Activated CD4-positive, alpha-beta T cell treated with anti-CD3 and anti-CD28 coated beads, Interleukin-2, amount 10 ng/mL, durations not matched to agents 24 days and 14 days (primary cell): ENCODE data around the gene KCNQ1OT1. TPM values are rescaled to one million over a fixed set of nuclear protein-coding genes. Genes with fewer than 3 reads are reported as not detected.

Experiments
- DNase-seq: peaks from one replicate; pipeline ENCODE4 v3.0.0; 2022
- H3K27ac Mint-ChIP-seq: one replicate; pipeline ENCODE4 v1.8.0; 2022; ENCODE audit warnings: mild to moderate bottlenecking, mixed read lengths
- H3K27me3 Mint-ChIP-seq: one replicate; pipeline ENCODE4 v1.8.0; 2022; ENCODE audit warnings: mixed read lengths
- H3K36me3 Mint-ChIP-seq: one replicate; pipeline ENCODE4 v1.8.0; 2022; ENCODE audit warnings: low read depth, mild to moderate bottlenecking, mixed read lengths
- H3K4me1 Mint-ChIP-seq: one replicate; pipeline ENCODE4 v1.8.0; 2021; ENCODE audit warnings: mixed read lengths
- H3K4me3 Mint-ChIP-seq: one replicate; pipeline ENCODE4 v1.8.0; 2022; ENCODE audit warnings: mild to moderate bottlenecking, moderate library complexity, mixed read lengths
- H3K9me3 Mint-ChIP-seq: one replicate; pipeline ENCODE4 v1.8.0; 2021; ENCODE audit warnings: mixed read lengths
- intact Hi-C: fragments of 100-400 bp; cut with micrococcal nuclease; formaldehyde crosslinking; loops from one replicate; pipeline ENCODE4 v1.15.1; 2023
- total RNA-seq: library from RNA; stranded (reverse); gene quantifications from 2 replicates; pipeline ENCODE4 v1.2.3, GENCODE V29; 2022

The KCNQ1OT1 gene
- total RNA-seq, 1 donor from 2014 or later = 0.61 TPM

- Mint-ChIP-seq H3K36me3 (no peaks in the 10 kb centered on the region), H3K27ac (no peak overlapping the region), H3K27me3 (no peaks in the 10 kb centered on the region), H3K4me1 (no peaks in the 10 kb centered on the region), H3K9me3 (no peaks in the 10 kb centered on the region), H3K4me3 (no peak overlapping the region)
- no peak for DNase-seq
- intact Hi-C loops = no loop called here
Observed at GRCh38 chr11:2719831-2720590, 20.2 kb upstream of the KCNQ1OT1 start.

- no peaks in the 10 kb centered on the region for H3K36me3 Mint-ChIP-seq
- H3K27ac Mint-ChIP-seq = no peak overlapping the region
Observed at GRCh38 chr11:2718817-2719438, 19.1 kb upstream of the KCNQ1OT1 start.

DNA sequence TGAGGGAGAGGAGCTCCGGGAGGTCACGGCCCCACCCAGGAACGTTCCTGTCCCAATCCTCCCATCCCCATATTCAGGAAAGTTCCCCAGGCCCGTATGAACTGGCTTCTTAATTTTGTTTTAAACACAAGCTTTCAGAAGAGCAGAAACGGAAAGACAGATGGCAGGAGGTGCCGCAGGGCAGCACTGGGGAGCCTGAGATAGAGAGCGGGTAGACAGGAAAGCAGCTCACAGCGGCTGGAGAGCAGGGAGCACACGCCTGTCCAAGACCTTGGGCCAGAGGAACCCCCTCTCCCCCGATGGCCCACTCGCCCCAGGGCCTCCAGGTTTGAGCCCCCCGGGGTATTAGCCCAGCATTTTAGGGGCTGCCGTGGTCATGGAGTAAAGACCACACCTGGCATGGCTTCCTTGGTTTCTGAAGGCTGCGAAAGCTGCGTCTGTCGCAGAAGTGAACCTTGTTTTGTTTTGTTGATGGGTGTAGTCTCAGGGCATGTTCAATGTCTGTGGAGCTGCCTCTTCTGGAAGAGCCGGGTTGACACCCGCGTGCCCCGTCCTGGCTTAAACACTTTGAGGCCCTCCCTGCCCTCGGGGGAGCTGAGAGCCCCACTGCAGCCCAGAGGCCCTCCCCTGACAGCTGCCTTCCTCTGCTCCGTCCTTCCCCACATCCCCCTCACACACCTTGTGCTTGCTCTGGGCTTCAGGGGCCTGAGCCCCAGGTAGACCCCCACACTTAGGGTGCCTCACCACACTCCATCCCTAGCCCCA is 17.9 kb upstream of the KCNQ1OT1 start:
- H3K4me3 Mint-ChIP-seq = no peak overlapping the region
- DNase-seq = no peak
- intact Hi-C loops = no loop called here
- H3K36me3 Mint-ChIP-seq = no peaks in the 10 kb centered on the region
- no peaks in the 10 kb centered on the region for H3K9me3 Mint-ChIP-seq
- no peak overlapping the region for H3K27ac Mint-ChIP-seq
- no peaks in the 10 kb centered on the region for H3K4me1 Mint-ChIP-seq
- no peaks in the 10 kb centered on the region for H3K27me3 Mint-ChIP-seq

More at GRCh38 chr11:2718817-2719438, 19.1 kb upstream of the KCNQ1OT1 start:
- Mint-ChIP-seq H3K4me1 (no peaks in the 10 kb centered on the region), H3K4me3 (no peak overlapping the region), H3K27me3 (no peaks in the 10 kb centered on the region), H3K9me3 (no peaks in the 10 kb centered on the region)
- intact Hi-C loops = no loop called here
- no peak for DNase-seq

GRCh38 chr11:2716376-2717095 is 16.7 kb upstream of the KCNQ1OT1 start:
- no peak for DNase-seq
- Mint-ChIP-seq H3K27me3 (no peaks in the 10 kb centered on the region), H3K4me1 (no peaks in the 10 kb centered on the region), H3K4me3 (no peak overlapping the region), H3K9me3 (no peaks in the 10 kb centered on the region), H3K36me3 (no peaks in the 10 kb centered on the region), H3K27ac (no peak overlapping the region)
- intact Hi-C loops = no loop called here

DNA sequence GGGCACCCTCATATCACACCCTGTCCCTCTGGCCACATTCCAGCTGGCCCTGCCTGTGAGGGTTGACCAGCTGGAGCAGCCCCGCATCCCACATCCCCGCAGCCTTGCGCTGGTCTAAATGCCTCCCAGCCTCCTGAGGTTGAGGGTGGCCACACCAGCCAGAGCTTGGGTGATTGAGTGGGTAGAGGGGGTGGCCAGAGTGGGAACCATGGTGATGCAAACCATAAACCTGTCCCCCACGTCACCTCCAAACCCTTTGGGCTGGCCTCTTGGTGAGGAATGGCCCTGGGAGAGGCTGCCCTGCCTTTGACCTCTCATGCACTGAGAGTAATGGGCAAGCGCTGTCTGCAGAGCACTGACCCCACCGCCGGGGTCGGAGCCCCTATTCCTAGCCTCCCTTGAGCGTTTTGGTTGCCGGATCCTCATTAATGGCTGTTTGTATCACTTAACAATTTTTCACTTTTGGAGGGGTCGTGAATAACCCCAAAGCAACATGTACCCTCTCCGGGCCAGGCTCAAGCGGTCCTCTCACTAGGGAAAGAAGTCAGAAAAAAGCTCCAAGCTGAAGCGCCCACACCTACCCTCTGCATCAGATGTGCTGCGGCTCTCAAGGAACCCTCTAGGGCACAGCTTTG is 16.0 kb upstream of the KCNQ1OT1 start:
- Mint-ChIP-seq H3K4me1 (no peaks in the 10 kb centered on the region), H3K27me3 (no peaks in the 10 kb centered on the region), H3K27ac (no peak overlapping the region), H3K9me3 (no peaks in the 10 kb centered on the region), H3K4me3 (no peak overlapping the region), H3K36me3 (no peaks in the 10 kb centered on the region)
- intact Hi-C loops = no loop called here
- no peak for DNase-seq

GRCh38 chr11:2714871-2715270 is 15.1 kb upstream of the KCNQ1OT1 start:
- intact Hi-C loops = no loop called here
- H3K9me3 Mint-ChIP-seq = no peaks in the 10 kb centered on the region
- no peak for DNase-seq
- H3K27me3 Mint-ChIP-seq = no peaks in the 10 kb centered on the region
- H3K4me1 Mint-ChIP-seq = no peaks in the 10 kb centered on the region
- H3K27ac Mint-ChIP-seq = no peak overlapping the region
- no peak overlapping the region for H3K4me3 Mint-ChIP-seq
- no peaks in the 10 kb centered on the region for H3K36me3 Mint-ChIP-seq

- DNase-seq = no peak
- Mint-ChIP-seq H3K27ac (no peak overlapping the region), H3K4me3 (no peak overlapping the region), H3K36me3 (no peaks in the 10 kb centered on the region), H3K4me1 (no peaks in the 10 kb centered on the region), H3K27me3 (no peaks in the 10 kb centered on the region), H3K9me3 (no peaks in the 10 kb centered on the region)
- intact Hi-C loops = no loop called here
Observed at GRCh38 chr11:2714463-2714800, 14.6 kb upstream of the KCNQ1OT1 start.

DNA sequence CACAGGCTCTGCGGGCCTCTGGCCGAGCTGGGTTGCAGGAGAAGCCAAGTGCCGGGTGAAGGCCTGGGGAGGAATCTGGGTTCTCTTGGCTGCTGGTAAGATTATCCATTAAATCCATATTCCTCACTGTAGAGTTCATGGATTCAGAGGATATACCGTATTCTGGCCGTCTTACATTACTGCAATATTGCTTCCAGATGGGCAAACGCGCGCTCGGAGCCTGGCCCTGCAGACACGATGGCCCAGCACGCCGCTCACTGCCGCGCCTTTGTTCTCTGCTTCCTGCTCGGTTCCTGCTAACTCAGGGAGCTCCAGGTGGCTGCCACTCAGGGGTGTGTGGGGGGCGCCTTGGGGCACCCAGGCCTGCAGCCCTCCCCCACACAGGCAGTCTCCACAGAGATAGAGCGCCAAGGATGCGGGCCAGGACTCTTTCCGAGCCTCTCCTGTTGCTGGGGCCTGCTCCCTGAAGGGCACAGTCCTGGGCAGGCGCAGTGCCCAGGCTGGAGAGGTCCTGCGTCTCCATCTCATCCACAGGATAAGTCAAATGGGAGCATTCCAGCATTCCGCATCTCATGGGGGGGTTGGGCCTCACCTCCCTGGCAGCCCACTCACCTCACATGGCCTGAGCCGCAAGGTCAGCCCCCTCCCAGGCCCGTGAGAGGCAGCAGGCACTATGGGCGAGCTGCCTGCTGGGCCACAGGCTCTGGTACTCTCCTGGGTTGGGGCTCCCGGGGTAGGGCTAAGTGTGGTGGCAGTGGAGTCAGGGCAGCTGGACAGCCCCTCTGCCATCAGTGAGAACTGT is 14.1 kb upstream of the KCNQ1OT1 start:
- Mint-ChIP-seq H3K4me1 (no peaks in the 10 kb centered on the region), H3K27ac (no peak overlapping the region), H3K27me3 (no peaks in the 10 kb centered on the region), H3K9me3 (no peaks in the 10 kb centered on the region), H3K4me3 (no peak overlapping the region), H3K36me3 (no peaks in the 10 kb centered on the region)
- intact Hi-C loops = no loop called here
- no peak for DNase-seq

DNA sequence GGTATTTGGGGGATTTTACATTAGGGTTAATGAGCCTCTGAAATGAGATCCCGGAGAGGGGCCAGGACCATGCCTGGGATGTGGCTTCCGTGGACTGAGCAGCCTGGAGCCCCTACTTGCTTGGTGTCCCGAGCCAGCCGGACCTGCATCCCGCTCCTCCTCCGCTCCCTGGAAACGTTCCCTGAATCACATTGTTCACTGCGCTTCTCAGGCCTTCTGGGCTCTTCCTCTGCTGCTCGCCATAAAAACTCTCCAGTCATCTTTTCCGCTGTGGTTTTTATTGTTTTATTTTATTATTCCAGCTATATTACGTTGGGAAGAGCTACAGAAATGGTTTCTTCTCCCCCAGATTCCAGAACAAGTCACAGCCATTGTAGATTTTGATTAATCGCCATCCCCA is 13.3 kb upstream of the KCNQ1OT1 start:
- Mint-ChIP-seq H3K36me3 (no peaks in the 10 kb centered on the region), H3K27ac (no peak overlapping the region)

DNA sequence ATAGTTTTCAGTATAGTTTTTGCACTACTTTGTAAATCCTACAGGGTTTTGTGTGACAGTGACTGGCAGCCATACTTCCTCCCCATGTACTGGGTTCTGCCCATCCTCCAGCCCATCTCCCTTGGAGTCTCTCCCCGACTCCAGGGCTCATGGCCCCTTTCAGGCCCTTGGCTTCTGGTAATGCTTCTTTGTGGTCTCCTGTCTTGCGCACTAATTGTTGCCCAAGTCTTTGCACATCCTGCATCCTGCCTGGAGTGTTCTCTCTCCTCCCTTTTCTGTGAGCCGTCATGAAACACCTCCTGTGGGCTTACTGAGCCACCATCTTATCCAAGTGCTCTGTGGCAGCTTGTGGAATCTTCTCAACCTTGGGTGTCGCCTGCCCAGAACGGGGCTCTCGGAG is 11.4 kb upstream of the KCNQ1OT1 start:
- intact Hi-C loops = no loop called here
- Mint-ChIP-seq H3K27me3 (no peaks in the 10 kb centered on the region), H3K27ac (no peak overlapping the region), H3K4me3 (no peak overlapping the region), H3K4me1 (no peaks in the 10 kb centered on the region), H3K9me3 (peaks cover 6% of the 10 kb centered on the region), H3K36me3 (no peaks in the 10 kb centered on the region)
- no peak for DNase-seq

More for the DNA sequence above, 13.3 kb upstream of the KCNQ1OT1 start:
- Mint-ChIP-seq H3K27me3 (no peaks in the 10 kb centered on the region), H3K4me1 (no peaks in the 10 kb centered on the region), H3K9me3 (no peaks in the 10 kb centered on the region), H3K4me3 (no peak overlapping the region)
- intact Hi-C loops = no loop called here
- DNase-seq = no peak

- Mint-ChIP-seq H3K36me3 (no peaks in the 10 kb centered on the region), H3K9me3 (peaks cover 12% of the 10 kb centered on the region), H3K27me3 (no peaks in the 10 kb centered on the region), H3K27ac (no peak overlapping the region), H3K4me1 (no peaks in the 10 kb centered on the region), H3K4me3 (no peak overlapping the region)
- intact Hi-C loops = loop anchor here (10.0 kb wide), 1 partner anchor 175 kb away; the partner anchor contains the start of gene CDKN1C
- DNase-seq = no peak
Observed at GRCh38 chr11:2709429-2709828, 9.6 kb upstream of the KCNQ1OT1 start.

- no peak for DNase-seq
- Mint-ChIP-seq H3K4me3 (no peak overlapping the region), H3K9me3 (peaks cover 12% of the 10 kb centered on the region), H3K27me3 (no peaks in the 10 kb centered on the region), H3K4me1 (no peaks in the 10 kb centered on the region), H3K27ac (no peak overlapping the region), H3K36me3 (no peaks in the 10 kb centered on the region)
- intact Hi-C loops = loop anchor here (10.0 kb wide), 1 partner anchor 176 kb away; the partner anchor contains the start of gene CDKN1C
Observed at GRCh38 chr11:2708757-2709281, 9.0 kb upstream of the KCNQ1OT1 start.
